K562 (cell line): ENCODE data around the gene CEP192. TPM values are rescaled to one million over a fixed set of nuclear protein-coding genes. Genes with fewer than 3 reads are reported as not detected.

Experiments used
- ATAC-seq: fragments of 200-7000 bp; cut with Tn5 transposase; 3 replicates; pipeline ENCODE4 v1.9.1; 2020; ENCODE audit warnings: moderate library complexity
- BruUV-seq: library from RNA; stranded (reverse); fragments of 400-500 nt; replicated peaks from 2 replicates; lab custom pipeline; 2021; lab: Mats Ljungman, UMichigan
- CTCF ChIA-PET: fragments of 300-600 bp; formaldehyde crosslinking; extraction: SDS; loops from one replicate; lab custom pipeline; 2021; ENCODE audit warnings: low intra/inter-chr PET ratio; lab: Yijun Ruan, JAX
- POLR2A ChIA-PET: fragments of 300-600, 350-650 bp; sonication (Branson Sonifier 250); formaldehyde crosslinking; extraction: SDS; loops from one replicate; lab custom pipeline; 2021; ENCODE audit warnings: antibody characterized with exemption, inconsistent platforms; lab: Yijun Ruan, JAX
- DNase-seq, 4 experiments: peaks; one replicate each; pipeline versions ENCODE4 v3.0.0 to v3.0.0-alpha.2; 2011 to 2018; ENCODE audit warnings: low spot score in 3 of 4, mixed read lengths in 3 of 4; ENCODE audit errors: extremely low read depth in 1 of 4
- FAIRE-seq: peaks from 2 replicates; lab custom pipeline; 2011; peaks lifted over from hg19 to GRCh38; lab: Jason Lieb, UNC
- H2AFZ ChIP-seq: 2 replicates; pipeline ENCODE4 v1.6.0; 2011; ENCODE audit warnings: low read depth, low read length, control low read depth, inconsistent platforms
- H3K27ac ChIP-seq: fragments of 200-600 bp; 3 replicates; pipeline ENCODE4 v1.8.0; 2011; ENCODE audit warnings: low read depth, mild to moderate bottlenecking, control low read depth, inconsistent platforms, low read length, moderate library complexity, mixed read lengths; ENCODE audit errors: extremely low read depth
- H3K27me3 ChIP-seq, 2 experiments: fragments of 300-600 bp in 1 of 2; 2 replicates in 1 of 2; 3 replicates in 1 of 2; pipeline versions ENCODE4 v1.6.0 to v1.8.0; 2011; ENCODE audit warnings: inconsistent platforms in 2 of 2, low read length in 2 of 2, mild to moderate bottlenecking in 1 of 2, mixed read lengths in 1 of 2, moderate library complexity in 1 of 2; ENCODE audit not compliant: control insufficient read depth in 2 of 2, insufficient read depth in 2 of 2
- H3K36me3 ChIP-seq: fragments of 300-600 bp; 3 replicates; pipeline ENCODE4 v1.8.0; 2011; ENCODE audit warnings: mild to moderate bottlenecking, low read length, inconsistent platforms; ENCODE audit not compliant: control insufficient read depth, insufficient read depth
- H3K4me1 ChIP-seq, 2 experiments: fragments of 200-600 bp in 1 of 2; replicated peaks in 1 of 2; 2 replicates in 1 of 2; 3 replicates in 1 of 2; pipeline versions ENCODE4 v1.5.1 to v1.8.0; 2011; ENCODE audit warnings: inconsistent platforms in 2 of 2, low read length in 2 of 2, mild to moderate bottlenecking in 1 of 2, mixed read lengths in 1 of 2, moderate library complexity in 1 of 2; ENCODE audit not compliant: control insufficient read depth in 2 of 2, insufficient read depth in 2 of 2
- H3K4me2 ChIP-seq: 2 replicates; pipeline ENCODE4 v1.6.1; 2011; ENCODE audit warnings: low read length, control low read depth, inconsistent platforms, mixed read lengths; ENCODE audit not compliant: insufficient read depth
- H3K4me3 ChIP-seq: fragments of 200-600 bp; sonication (generic), shearing (Covaris generic); 2 replicates; pipeline ENCODE4 v1.5.1; 2016; ENCODE audit warnings: control low read depth, inconsistent platforms
- H3K79me2 ChIP-seq: fragments of 200-600 bp; 3 replicates; pipeline ENCODE4 v1.8.0; 2011; ENCODE audit warnings: low read length, inconsistent platforms; ENCODE audit not compliant: control insufficient read depth, insufficient read depth
- H3K9ac ChIP-seq, 2 experiments: 2 replicates each; pipeline versions ENCODE4 v1.6.0 to v1.6.1; 2011; ENCODE audit warnings: low read depth in 2 of 2, low read length in 2 of 2, control low read depth in 1 of 2, inconsistent platforms in 1 of 2, mild to moderate bottlenecking in 1 of 2, mixed read lengths in 1 of 2; ENCODE audit not compliant: insufficient read depth in 1 of 2
- H3K9me1 ChIP-seq: one replicate; pipeline ENCODE4 v1.6.0; 2011; ENCODE audit warnings: inconsistent platforms, mild to moderate bottlenecking, low read length, moderate library complexity; ENCODE audit not compliant: control insufficient read depth, insufficient read depth
- H3K9me3 ChIP-seq: replicated peaks from 2 replicates; pipeline ENCODE4 v1.5.1; 2011; ENCODE audit warnings: low read depth, low read length, inconsistent platforms; ENCODE audit not compliant: control insufficient read depth, insufficient read depth
- H4K20me1 ChIP-seq: replicated peaks from 2 replicates; pipeline ENCODE4 v1.6.1; 2011; ENCODE audit warnings: low read length, inconsistent platforms, mixed read lengths; ENCODE audit not compliant: control insufficient read depth, insufficient read depth
- FOS ChIP-seq: IDR thresholded peaks from 3 replicates; pipeline ENCODE4 v1.6.1; 2011; ENCODE audit not compliant: insufficient read length; ENCODE audit errors: extremely low read depth
- MAFF ChIP-seq: IDR thresholded peaks from 2 replicates; pipeline ENCODE4 v1.6.1; 2012; ENCODE audit warnings: low read length, improper control_type of control experiment
- MTA3 ChIP-seq: fragments of 450-650 bp; formaldehyde crosslinking; IDR thresholded peaks from 2 replicates; pipeline ENCODE4 v1.6.1; 2017; ENCODE audit warnings: mild to moderate bottlenecking, borderline replicate concordance
- PHF21A ChIP-seq: fragments of 450-650 bp; IDR thresholded peaks from 2 replicates; pipeline ENCODE4 v1.6.1; 2017; ENCODE audit warnings: low read depth, borderline replicate concordance
- PTBP1 ChIP-seq: fragments of 200-400 bp; formaldehyde crosslinking; IDR thresholded peaks from 2 replicates; pipeline ENCODE4 v1.6.1; 2017; ENCODE audit warnings: low read depth, low read length
- RNF2 ChIP-seq: sonication (generic); IDR thresholded peaks from 2 replicates; pipeline ENCODE4 v1.6.1; 2016
- SAFB2 ChIP-seq: fragments of 200-400 bp; formaldehyde crosslinking; IDR thresholded peaks from 2 replicates; pipeline ENCODE4 v1.6.1; 2018; ENCODE audit warnings: borderline replicate concordance, low read length, low read depth, moderate library complexity; ENCODE audit not compliant: severe bottlenecking
- SMAD3 ChIP-seq: fragments of 450-650 bp; formaldehyde crosslinking; conservative IDR thresholded peaks from 2 replicates; pipeline ENCODE4 v1.4.0; 2020; ENCODE audit warnings: mild to moderate bottlenecking
- ZBTB7A ChIP-seq: IDR thresholded peaks from 2 replicates; pipeline ENCODE4 v1.6.1; 2011; ENCODE audit warnings: low read depth, mild to moderate bottlenecking, low read length, moderate library complexity, borderline replicate concordance; ENCODE audit not compliant: control insufficient read depth
- ZNF224 ChIP-seq: sonication (generic); formaldehyde crosslinking; IDR thresholded peaks from 2 replicates; pipeline ENCODE4 v1.8.0; 2022; ENCODE audit warnings: mild to moderate bottlenecking, missing genetic modification reagents
- WGBS: fragments of 100-300 bp; shearing (Covaris generic); methylation state at CpG from one replicate; pipeline ENCODE4 v1.1.6; 2016; ENCODE audit warnings: low coverage, mixed read lengths; ENCODE audit not compliant: insufficient coverage; ENCODE audit errors: missing lambda C conversion rate; 5-methylcytosine and 5-hydroxymethylcytosine counted together
- in situ Hi-C: fragments of 300-500 bp; cut with MboI; formaldehyde crosslinking; loops from 4 replicates; pipeline ENCODE4 v1.15.0; 2018; ENCODE audit warnings: inconsistent platforms, mixed read lengths
- intact Hi-C: fragments of 100-400 bp; cut with micrococcal nuclease; formaldehyde crosslinking; loops from 2 replicates; pipeline ENCODE4 v1.14.2; 2022
- polyA plus RNA-seq, 8 experiments: library from polyadenylated mRNA; depleted of rRNA in 4 of 8; stranded (reverse) in 5 of 8; unstranded in 3 of 8; fragments of >200 nt; fragmentation: Nextera tagmentation in 2 of 8; fragmentation: Illumina TruSeq in 1 of 8; extraction: Ambion mirVana in 2 of 8; extraction: Trizol in 1 of 8; gene quantifications; 2 replicates each; pipeline versions ENCODE4 v1.2.1 to v1.2.3, GENCODE V29; 2011 to 2014; ENCODE audit warnings: inconsistent platforms in 1 of 8, missing spikeins in 1 of 8
- total RNA-seq, 7 experiments: library from RNA; depleted of rRNA in 6 of 7; stranded (reverse); fragments of >200 nt in 6 of 7; fragmentation: Illumina TruSeq in 2 of 7; extraction: Trizol in 2 of 7; gene quantifications; 2 replicates each; pipeline versions ENCODE4 v1.2.1 to v1.2.3, GENCODE V29; 2011 to 2021; ENCODE audit warnings: low replicate concordance in 1 of 7
- TF ChIP-seq, protein P1 (sequence below): sonication (generic); formaldehyde crosslinking; IDR thresholded peaks from 2 replicates; pipeline ENCODE4 v1.8.1; 2023; ENCODE audit warnings: mild to moderate bottlenecking, missing genetic modification reagents

The CEP192 gene
- total and polyA plus RNA-seq, 9 of the 15 experiments (the other 6 are each of a cell fraction or from before 2014, with no cell fraction given), result 14.4 to 54.4 (median 35.8) TPM

DNA sequence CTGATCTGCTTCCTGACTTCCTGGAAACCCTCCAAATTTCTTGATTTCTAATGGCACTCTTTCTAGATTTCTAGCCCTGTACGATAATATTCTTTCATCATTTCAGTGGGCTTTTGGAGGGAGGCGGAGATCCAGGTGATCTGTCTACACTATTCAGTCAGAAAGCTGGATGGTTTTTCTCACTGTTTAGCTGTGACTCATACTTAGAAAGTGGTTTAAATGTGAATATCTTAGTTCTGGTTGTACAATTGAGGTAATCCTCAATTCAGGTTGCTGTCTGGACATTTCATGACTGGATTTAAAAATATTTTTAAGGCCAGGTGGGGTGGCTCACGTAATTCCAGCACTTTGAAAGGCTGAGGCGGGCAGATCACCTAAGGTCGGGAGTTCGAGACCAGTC lies 22.5 kb upstream of the CEP192 start:
- H3K79me2 ChIP-seq, result peaks cover 30% of the 10 kb centered on the region
- no peaks in the 10 kb centered on the region for H4K20me1 ChIP-seq
- in situ Hi-C loops (no loop called here), intact Hi-C loops (no loop called here)
- no peaks in the 10 kb centered on the region for H3K27me3 ChIP-seq
- no peak overlapping the region for H3K4me3 ChIP-seq
- ChIA-PET CTCF (no interaction called here), POLR2A (interaction anchor here (1.1 kb wide), 1 partner anchor 9 kb away, joined by 3 read pairs; no protein-coding TSS in a partner anchor)
- TF ChIP-seq ZBTB7A (no peak), MTA3 (no peak), SMAD3 (CRISPR knock-in tag) (no peak), ZNF224 (CRISPR knock-in tag) (no peak), RNF2 (no peak), SAFB2 (no peak), PTBP1 (no peak), PHF21A (no peak), MAFF (no peak), FOS (no peak)
- TF ChIP-seq, protein P1, sequence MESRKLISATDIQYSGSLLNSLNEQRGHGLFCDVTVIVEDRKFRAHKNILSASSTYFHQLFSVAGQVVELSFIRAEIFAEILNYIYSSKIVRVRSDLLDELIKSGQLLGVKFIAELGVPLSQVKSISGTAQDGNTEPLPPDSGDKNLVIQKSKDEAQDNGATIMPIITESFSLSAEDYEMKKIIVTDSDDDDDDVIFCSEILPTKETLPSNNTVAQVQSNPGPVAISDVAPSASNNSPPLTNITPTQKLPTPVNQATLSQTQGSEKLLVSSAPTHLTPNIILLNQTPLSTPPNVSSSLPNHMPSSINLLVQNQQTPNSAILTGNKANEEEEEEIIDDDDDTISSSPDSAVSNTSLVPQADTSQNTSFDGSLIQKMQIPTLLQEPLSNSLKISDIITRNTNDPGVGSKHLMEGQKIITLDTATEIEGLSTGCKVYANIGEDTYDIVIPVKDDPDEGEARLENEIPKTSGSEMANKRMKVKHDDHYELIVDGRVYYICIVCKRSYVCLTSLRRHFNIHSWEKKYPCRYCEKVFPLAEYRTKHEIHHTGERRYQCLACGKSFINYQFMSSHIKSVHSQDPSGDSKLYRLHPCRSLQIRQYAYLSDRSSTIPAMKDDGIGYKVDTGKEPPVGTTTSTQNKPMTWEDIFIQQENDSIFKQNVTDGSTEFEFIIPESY (CRISPR knock-in tag), result no peak
- no peak overlapping the region for H2AFZ ChIP-seq
- no peaks in the 10 kb centered on the region; the same call in 1 of the 2 replicates for H3K9me3 ChIP-seq
- no peak overlapping the region for H3K4me2 ChIP-seq
- H3K27ac ChIP-seq, result no peak overlapping the region
- no peak for DNase-seq
- no peak overlapping the region for H3K9ac ChIP-seq
- no peaks in the 10 kb centered on the region for H3K9me1 ChIP-seq
- WGBS, result 95% methylated on average over 6 of the region's 6 CpGs
- no peaks in the 10 kb centered on the region; a peak in 1 of 5 replicates for H3K4me1 ChIP-seq
- FAIRE-seq, result no peak
- ATAC-seq, result no peak
- H3K36me3 ChIP-seq, result peaks cover 87% of the 10 kb centered on the region
- no TSS peak for BruUV-seq
